ENCODE measurements around the gene ADRB1. TPM values are rescaled to one million over a fixed set of nuclear protein-coding genes. Genes with fewer than 3 reads are reported as not detected.

ADRB1 gene
- total RNA-seq, 2 donors from 2014 or later, result 0.14 to 0.32 TPM

DNA sequence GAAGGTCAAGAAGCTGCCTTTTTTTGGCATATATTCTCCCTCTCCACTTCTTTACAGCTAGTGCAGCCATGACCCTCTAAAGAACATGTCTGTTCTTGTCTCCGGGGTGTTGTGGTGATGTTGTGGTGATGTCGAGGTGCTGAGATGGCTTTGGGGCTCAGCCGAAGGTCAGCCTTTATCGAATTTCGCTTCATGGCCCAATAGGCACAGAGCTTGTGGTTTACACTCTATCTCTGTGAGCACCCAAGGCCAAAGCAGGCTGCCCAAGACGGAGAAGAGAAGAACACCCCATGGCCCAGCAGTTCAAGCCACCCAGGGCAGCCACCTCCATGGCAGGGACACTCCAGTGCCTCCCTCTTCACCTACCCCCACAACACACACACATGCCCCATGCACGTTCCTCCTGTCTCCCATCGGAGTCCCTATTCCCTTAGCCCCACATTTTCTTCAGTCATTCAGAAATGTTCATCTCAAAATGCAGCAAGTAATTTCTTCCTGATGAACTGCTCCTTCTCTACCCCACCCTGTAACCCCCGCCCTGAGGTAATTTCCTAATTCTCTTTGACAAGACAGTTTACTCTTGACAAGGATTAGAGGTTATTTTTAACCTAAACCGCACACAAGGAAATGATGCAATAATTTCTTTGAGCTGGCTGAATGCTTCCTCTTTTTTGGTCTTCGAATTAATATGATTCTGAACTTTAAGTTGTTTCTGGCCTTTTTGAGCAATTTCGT lies 18.6 kb upstream of the ADRB1 start:
- no peak for DNase-seq (ENCODE audit: low spot score)
- intact Hi-C loops (cut with DNase I), result no loop called here

DNA sequence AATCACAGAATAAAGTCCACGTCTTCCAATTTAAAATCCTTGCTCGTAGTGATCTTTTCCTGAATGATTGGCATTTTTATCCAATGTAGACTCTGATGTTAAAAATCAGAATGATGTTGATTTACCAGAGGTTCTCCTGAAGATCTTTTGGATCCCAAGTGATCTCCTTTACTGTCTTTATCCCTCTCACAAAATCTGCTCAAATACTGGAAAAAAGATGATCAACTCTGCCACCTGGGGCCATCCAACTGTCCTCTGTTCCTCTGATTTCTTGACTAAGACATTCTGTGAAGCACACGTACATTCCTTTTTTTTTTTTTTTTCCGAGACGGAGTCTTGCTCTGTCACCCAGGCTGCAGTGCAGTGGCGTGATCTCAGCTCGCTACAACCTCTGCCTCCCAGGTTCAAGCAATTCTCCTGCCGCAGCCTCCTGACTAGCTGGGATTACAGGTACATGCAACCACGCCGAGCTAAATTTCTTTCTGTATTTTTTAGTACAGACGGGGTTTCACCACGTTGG lies 18.0 kb upstream of the ADRB1 start:
- no peak for DNase-seq (ENCODE audit: low spot score)

DNA sequence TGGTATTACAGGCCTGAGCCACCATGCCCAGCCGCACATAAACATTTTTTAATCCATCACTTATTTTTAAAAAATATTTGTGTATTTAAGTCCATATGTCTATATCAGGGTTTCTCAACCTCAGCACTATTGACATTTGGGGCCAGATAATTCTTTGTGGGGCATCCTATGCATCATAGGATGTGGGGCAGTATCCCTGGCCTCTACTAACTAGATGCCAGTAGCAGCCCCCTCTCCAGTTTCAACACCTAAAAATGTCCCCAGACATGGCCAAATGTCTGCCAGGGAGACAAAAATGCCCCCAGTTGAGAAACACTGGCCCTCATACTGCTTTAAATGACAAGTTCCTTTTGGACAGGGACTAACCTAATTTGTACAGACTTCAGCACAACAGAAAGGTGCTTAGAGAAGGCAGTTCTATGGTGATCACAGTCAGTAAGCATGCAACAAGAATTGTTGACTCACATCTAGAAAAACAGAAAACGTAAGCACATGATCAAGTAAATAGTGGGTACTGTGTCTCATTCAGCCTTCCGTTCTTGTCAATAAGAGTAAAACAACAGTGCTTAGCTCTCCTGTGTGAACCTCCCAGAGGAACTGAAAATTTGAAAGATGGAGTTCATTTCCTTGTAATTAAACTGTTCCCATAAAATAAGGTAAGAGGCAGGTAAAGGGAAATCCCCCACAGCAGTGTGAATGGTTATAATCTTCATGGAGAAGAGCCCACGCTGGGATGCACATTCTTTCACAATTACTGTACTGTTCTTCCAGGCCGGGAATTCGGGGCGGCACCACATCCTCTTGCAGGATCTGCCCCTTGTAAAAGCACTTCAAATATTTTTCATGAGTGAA lies 17.3 kb upstream of the ADRB1 start:
- intact Hi-C loops (cut with DNase I), result no loop called here

More for the DNA sequence above, 18.0 kb upstream of the ADRB1 start:
- intact Hi-C loops (cut with DNase I), result no loop called here

DNA sequence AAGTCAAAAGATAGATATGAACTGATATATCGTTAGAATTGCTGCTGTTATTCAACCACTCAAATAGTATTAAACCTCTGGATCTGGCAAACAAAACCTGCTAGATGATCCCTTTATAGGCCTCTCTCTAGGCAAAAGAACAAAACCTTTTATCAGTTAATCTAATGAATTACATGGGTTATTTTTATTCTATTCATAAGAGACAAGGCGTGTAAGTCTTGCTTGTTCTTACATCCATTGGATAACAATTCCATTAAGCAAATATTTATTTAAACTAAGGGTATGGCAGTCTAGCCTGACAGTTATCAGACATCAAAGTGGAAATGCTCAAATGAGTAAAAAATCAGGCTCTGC lies 16.6 kb upstream of the ADRB1 start:
- DNase-seq (ENCODE audit: low spot score), result no peak
- intact Hi-C loops (cut with DNase I), result no loop called here

More for the DNA sequence above, 17.3 kb upstream of the ADRB1 start:
- no peak for DNase-seq (ENCODE audit: low spot score)

DNA sequence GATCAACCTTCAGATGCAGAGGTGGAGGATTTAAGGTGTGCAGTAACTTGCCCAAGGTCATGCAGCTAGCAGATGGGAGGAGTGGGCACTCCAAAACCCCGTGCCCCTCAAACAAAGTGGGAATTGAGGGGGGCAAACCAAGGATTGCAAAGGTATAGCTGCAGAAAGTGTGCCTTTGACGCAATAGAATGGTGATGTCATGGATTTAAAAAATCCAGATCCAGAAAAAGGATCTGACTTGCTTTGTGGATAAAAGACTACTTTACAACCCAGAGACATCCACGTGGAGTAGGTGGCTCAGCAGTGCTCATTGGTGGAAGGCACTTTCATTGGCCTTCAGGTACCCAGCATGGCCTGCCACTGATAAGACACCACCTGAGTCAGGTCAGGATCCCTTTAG lies 15.7 kb upstream of the ADRB1 start:
- intact Hi-C loops (cut with DNase I), result no loop called here
- DNase-seq (ENCODE audit: low spot score), result no peak

DNA sequence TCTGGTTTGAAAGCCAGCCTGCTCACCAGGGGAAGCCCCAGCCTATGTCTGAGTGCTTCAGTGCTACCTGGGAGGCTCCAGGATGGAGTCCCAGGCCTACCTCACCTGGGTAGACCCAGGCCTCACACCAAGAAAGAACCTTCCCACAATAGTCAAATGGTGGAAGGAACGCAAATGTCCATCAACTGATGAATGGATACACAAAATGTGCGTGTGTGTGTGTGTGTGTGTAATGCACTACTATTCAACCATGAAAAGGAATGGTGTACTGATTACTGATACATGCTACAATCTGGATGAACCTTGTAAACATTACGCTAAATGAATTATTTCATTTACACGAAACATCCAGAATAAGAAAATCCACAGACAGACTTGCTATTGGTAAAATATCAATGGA lies 15.2 kb upstream of the ADRB1 start:
- intact Hi-C loops (cut with DNase I), result no loop called here
- no peak for DNase-seq (ENCODE audit: low spot score)

DNA sequence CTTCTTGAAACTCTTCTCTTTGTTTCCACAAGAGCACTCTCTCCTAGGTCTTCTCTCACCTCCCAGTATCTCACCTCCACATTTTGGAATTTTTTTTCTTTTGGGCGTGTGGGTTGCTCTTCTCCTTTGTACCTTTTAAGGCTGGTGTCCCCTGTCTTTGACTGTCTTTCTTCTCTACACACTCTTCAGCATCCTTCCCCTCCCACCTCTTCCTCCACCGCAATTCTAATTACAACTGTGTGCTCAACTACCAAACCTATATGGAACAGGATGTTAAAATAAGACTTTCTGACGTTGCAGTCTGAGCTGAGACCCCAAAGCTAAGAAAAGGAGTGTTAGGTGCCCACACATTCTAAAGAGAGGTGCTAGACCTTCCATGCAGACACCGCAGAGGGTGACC lies 14.0 kb upstream of the ADRB1 start:
- intact Hi-C loops (cut with DNase I), result loop anchor here in 1 of 2 donors (1.0 kb wide), 1 partner anchor 23 kb away; no protein-coding TSS in a partner anchor

DNA sequence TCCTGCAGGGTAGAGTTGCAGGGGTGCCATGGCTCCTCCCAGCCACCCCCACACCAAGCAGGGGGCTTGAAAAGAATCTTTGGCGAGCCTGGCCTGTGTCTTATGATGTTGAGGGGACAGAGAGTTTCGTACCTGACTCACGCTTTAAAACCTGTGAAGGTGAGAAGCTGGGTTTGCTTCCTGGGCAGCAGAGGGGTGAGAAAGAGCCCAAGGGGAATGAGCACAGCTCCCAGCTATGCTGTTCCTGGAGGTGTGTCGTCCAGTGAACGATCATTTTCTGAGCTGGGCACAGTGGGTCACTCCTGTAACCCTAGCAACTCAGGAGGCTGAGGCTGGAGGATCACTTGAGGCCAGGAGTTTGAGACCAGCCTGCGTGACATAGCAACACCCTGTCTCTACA lies 13.5 kb upstream of the ADRB1 start:
- intact Hi-C loops (cut with DNase I), result no loop called here
- no peak for DNase-seq (ENCODE audit: low spot score)

More for the DNA sequence above, 14.0 kb upstream of the ADRB1 start:
- DNase-seq (ENCODE audit: low spot score), result no peak

DNA sequence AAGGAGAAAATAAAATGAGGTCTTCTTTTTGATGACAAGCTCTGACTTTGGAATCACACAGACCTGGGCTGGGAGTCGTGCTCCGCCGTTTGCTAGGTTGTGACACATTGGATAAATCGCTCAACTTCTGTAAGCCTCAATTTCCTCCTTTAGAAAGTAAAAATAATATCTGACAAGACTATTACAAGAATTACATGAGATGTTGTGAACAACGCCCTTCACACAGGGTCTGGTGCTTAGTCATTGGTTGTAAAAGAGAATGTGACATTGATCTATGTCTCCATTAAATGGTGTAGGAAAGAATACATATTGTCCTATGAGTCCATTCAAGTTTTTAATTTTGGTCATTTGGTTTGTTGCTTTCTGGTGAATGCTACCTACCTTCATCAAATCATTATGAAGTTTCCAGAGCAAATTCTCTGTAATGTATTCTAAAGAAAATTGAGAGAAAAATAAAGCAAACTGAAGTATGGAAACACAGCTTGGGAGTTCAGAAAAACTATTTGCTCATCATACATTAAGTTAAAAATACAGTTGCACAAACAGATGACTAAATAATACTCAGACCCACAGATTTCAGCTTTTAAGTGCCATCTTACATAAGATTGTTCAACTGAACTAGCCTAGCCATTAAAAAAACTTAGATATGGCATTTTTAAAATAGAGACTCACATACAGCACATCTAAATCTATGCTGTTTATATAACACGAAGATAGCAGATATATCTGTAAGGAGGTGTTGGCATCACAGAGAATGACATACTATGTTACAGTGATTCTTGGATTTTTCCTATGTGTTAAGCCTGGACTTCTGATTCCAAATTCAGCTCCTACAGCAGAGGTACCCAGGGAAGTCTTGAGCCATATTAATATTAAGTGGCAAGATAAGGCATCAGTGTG lies 12.3 kb upstream of the ADRB1 start:
- DNase-seq (ENCODE audit: low spot score), result no peak
- intact Hi-C loops (cut with DNase I), result no loop called here

DNA sequence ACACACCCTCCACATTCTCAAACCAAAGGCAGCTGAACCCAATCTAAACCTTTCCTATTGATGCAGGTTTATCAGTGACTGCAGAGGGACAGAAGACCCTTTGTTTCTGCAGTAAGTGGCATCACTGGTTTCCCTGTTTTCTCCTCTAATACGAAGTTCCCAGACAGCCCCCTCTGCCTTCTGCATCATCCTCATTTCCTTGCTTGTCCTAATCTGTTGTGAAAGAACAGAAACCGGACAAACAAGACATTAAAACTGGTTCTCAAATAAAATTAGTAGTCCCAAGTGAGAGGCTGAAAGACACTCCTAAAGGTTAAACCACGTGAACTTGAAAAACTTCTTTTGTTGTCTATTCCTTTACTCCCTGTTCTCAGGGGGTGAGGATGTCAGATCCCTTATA lies 10.1 kb upstream of the ADRB1 start:
- no peak for DNase-seq (ENCODE audit: low spot score)
- intact Hi-C loops (cut with DNase I), result no loop called here

DNA sequence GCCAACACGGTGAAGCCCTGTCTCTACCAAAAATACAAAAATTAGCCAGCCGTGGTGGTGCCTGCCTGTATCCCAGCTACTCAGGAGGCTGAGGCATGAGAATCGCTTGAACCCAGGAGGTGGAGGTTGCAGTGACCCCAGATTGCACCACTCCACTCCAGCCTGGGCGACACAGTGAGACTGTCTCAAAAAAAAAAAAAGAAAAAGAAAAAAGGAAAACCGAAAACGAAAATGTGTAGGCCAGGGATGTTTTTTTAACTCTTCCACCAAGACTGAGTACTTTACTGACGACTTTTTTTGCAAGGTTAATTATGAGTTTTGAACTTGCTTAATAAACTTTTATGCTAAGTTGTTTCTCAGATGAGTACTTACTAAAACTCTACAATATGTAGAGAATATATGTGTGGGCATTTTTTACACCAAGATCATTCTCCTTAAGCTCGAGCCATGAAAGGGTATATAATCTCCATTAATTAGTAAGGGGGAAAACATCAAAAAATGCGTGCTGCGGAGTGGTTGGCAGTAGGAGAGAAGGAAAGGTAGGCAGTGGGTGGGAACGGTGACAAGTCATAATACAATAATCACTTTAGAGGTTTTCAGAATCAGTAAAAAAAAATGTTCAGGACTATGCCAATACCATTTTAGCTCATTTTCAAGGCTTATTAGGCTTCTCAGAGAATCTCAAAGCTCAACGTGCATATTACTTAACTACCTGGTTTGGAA lies 8.6 kb upstream of the ADRB1 start:
- intact Hi-C loops (cut with DNase I), result no loop called here
- DNase-seq (ENCODE audit: low spot score), result no peak

DNA sequence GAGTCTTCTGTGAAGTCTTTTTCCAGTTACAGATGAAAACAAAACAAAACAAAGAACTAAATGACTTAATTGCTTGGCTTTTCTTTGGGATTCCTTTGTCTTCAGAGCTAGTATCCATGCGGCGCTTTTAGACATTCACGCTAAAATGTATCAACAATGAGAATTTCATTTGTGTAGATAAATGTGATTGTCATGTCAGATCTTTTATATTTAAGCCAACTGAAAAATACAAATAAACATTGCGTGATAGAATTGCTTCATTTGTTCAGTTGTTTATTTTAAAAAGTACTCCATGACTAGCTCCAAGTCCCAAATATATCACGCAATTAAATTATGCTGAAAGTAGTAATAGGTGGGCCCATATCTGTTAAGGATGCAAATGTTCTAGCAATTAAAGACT lies 7.9 kb upstream of the ADRB1 start:
- DNase-seq (ENCODE audit: low spot score), result no peak
- intact Hi-C loops (cut with DNase I), result no loop called here

DNA sequence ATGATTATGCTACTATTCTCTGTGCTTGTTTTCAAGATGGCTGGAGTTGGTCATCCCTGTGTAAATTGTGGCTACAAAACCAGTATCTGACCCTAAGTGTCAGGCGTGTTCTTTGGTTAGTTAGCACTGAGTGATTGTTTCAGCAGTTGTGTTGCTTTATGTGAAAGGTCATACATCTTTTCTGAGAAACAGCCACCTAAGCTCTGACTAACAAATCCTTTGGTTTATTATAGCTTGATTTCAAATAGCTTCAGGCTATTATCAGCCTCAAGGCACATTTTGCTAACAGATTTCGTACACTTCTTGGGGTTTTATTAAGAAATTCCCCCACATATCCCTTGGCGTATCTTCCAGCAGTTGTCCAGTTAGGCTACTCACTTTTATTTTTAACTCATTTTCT lies 4.8 kb upstream of the ADRB1 start:
- no peak for DNase-seq (ENCODE audit: low spot score)
- intact Hi-C loops (cut with DNase I), result no loop called here

DNA sequence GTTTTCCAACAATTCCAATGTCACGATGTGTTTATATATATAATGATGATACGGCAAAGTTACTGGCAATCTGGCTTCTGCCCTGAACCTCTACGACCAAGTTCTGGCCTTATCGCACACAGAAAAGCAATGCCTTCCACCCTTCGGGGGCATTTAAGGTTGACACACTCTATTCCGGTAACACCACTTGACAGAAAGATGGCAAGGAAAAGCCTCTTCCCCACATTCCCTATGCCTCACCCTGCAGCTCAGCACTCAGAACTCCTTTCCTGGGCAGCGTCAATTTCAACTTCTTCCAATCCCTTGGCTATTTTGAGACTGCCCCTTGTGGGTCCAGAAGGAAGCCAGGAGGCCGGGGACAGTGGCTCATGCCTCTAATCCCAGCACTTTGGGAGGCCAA lies 2.5 kb upstream of the ADRB1 start:
- intact Hi-C loops (cut with DNase I), result no loop called here
- DNase-seq (ENCODE audit: low spot score), result no peak

DNA sequence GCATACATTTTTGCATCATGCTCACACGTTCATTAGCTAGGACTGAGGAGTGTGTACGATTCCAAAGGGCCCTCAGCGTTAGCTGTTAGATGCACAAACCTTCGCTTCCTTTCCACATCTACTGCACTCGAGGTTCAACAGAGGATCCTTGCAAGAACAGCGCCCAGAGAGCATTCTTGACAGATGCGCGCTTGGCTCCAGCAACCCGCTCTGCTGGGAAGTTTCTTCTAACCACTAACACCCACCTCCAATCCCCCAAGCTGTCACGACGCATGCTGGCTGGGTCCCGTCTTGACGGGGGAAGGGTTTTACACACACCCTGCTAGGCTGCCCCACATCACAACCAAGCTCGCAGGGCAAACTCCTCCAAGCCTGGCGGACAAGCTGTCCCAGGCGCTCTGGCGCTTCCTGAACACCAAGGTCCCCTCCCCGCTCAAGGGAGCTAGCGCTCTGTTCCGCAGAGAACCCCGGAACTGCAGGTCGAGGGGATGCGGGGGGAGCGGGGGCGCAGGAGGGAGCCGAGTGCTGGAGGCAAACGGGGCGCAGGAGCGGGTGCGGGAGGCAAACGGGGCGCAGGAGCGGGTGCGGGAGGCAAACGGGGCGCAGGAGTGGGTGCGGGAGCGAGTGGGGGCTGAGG lies 653 bp upstream of the ADRB1 start:
- intact Hi-C loops (cut with DNase I), result no loop called here
- DNase-seq (ENCODE audit: low spot score), result peak; percentile 79

DNA sequence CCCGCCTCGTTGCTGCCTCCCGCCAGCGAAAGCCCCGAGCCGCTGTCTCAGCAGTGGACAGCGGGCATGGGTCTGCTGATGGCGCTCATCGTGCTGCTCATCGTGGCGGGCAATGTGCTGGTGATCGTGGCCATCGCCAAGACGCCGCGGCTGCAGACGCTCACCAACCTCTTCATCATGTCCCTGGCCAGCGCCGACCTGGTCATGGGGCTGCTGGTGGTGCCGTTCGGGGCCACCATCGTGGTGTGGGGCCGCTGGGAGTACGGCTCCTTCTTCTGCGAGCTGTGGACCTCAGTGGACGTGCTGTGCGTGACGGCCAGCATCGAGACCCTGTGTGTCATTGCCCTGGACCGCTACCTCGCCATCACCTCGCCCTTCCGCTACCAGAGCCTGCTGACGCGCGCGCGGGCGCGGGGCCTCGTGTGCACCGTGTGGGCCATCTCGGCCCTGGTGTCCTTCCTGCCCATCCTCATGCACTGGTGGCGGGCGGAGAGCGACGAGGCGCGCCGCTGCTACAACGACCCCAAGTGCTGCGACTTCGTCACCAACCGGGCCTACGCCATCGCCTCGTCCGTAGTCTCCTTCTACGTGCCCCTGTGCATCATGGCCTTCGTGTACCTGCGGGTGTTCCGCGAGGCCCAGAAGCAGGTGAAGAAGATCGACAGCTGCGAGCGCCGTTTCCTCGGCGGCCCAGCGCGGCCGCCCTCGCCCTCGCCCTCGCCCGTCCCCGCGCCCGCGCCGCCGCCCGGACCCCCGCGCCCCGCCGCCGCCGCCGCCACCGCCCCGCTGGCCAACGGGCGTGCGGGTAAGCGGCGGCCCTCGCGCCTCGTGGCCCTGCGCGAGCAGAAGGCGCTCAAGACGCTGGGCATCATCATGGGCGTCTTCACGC lies 825 bp downstream of the ADRB1 start:
- intact Hi-C loops (cut with DNase I), result no loop called here
- peak; percentile 78 for DNase-seq (ENCODE audit: low spot score)

Data from posterior vena cava (tissue), 2 donors.